GM23338 (cell line): ENCODE data around the gene ZNF106. TPM values are rescaled to one million over a fixed set of nuclear protein-coding genes. Genes with fewer than 3 reads are reported as not detected.

Experiments
- ATAC-seq: fragments of 200-7000 bp; cut with Tn5 transposase; 3 replicates; pipeline ENCODE4 v1.9.1; 2020
- DNase-seq: peaks from one replicate; pipeline ENCODE4 v3.0.0-alpha.2; 2015; ENCODE audit warnings: low spot score
- H2AFZ ChIP-seq: fragments of 200-600 bp; sonication (generic); 2 replicates; pipeline ENCODE4 v1.8.0; 2016; ENCODE audit warnings: antibody characterized with exemption, mild to moderate bottlenecking, moderate library complexity
- H3F3A ChIP-seq: fragments of 200-600 bp; sonication (generic); replicated peaks from 2 replicates; pipeline ENCODE4 v1.8.0; 2017; ENCODE audit warnings: antibody characterized with exemption, mixed run types, low read depth
- H3K27ac ChIP-seq: fragments of 200-600 bp; sonication (generic); 2 replicates; pipeline ENCODE4 v1.6.1; 2016; ENCODE audit warnings: low read depth
- H3K27me3 ChIP-seq: fragments of 200-600 bp; sonication (generic); 2 replicates; pipeline ENCODE4 v1.8.0; 2016; ENCODE audit warnings: mild to moderate bottlenecking, mixed run types, moderate library complexity; ENCODE audit not compliant: insufficient read depth
- H3K36me3 ChIP-seq: fragments of 200-600 bp; sonication (generic); 2 replicates; pipeline ENCODE4 v1.8.0; 2016; ENCODE audit warnings: mild to moderate bottlenecking; ENCODE audit not compliant: insufficient read depth
- H3K4me1 ChIP-seq: fragments of 200-600 bp; sonication (generic); 2 replicates; pipeline ENCODE4 v1.8.0; 2016; ENCODE audit warnings: mild to moderate bottlenecking, moderate library complexity; ENCODE audit not compliant: insufficient read depth
- H3K4me2 ChIP-seq: fragments of 200-600 bp; sonication (generic); 2 replicates; pipeline ENCODE4 v1.7.1; 2017; ENCODE audit warnings: mixed run types
- H3K4me3 ChIP-seq: fragments of 200-600 bp; sonication (generic); 2 replicates; pipeline ENCODE4 v1.6.1; 2016; ENCODE audit warnings: mixed run types
- H3K79me2 ChIP-seq: fragments of 200-600 bp; sonication (generic); replicated peaks from 2 replicates; pipeline ENCODE4 v1.8.0; 2017; ENCODE audit warnings: mild to moderate bottlenecking; ENCODE audit not compliant: insufficient read depth
- H3K9me2 ChIP-seq: fragments of 200-600 bp; sonication (generic); 2 replicates; pipeline ENCODE4 v1.8.0; 2017; ENCODE audit not compliant: insufficient read depth
- H4K20me1 ChIP-seq: fragments of 200-600 bp; sonication (generic); replicated peaks from 2 replicates; pipeline ENCODE4 v1.8.0; 2017; ENCODE audit warnings: mild to moderate bottlenecking; ENCODE audit not compliant: insufficient read depth
- H3K27ac Mint-ChIP-seq: 2 replicates; pipeline ENCODE4 v1.8.0; 2020; ENCODE audit warnings: inconsistent platforms, mild to moderate bottlenecking, moderate library complexity, mixed read lengths
- H3K27me3 Mint-ChIP-seq: 3 replicates; pipeline ENCODE4 v1.8.0; 2022; ENCODE audit warnings: low read depth, mild to moderate bottlenecking, moderate library complexity, mixed read lengths, inconsistent platforms; ENCODE audit not compliant: insufficient read depth, poor library complexity
- H3K36me3 Mint-ChIP-seq: 3 replicates; pipeline ENCODE4 v1.8.0; 2021; ENCODE audit warnings: low read depth, mild to moderate bottlenecking, inconsistent platforms, moderate library complexity, mixed read lengths
- H3K4me1 Mint-ChIP-seq: 3 replicates; pipeline ENCODE4 v1.8.0; 2020; ENCODE audit warnings: mild to moderate bottlenecking, inconsistent platforms, mixed read lengths
- H3K4me3 Mint-ChIP-seq: 3 replicates; pipeline ENCODE4 v1.8.0; 2021; ENCODE audit warnings: moderate library complexity, mild to moderate bottlenecking, inconsistent platforms, mixed read lengths
- H3K9me3 Mint-ChIP-seq: 3 replicates; pipeline ENCODE4 v1.8.0; 2020; ENCODE audit warnings: moderate library complexity, mild to moderate bottlenecking, inconsistent platforms, mixed read lengths
- CREB1 ChIP-seq: fragments of 250-450 bp; sonication (Bioruptor Pico); IDR thresholded peaks from 2 replicates; pipeline ENCODE4 v1.5.0; 2020; ENCODE audit warnings: low read depth, mild to moderate bottlenecking, moderate library complexity
- CTCF ChIP-seq, 2 experiments: fragments of 200-600 bp in 1 of 2; sonication (generic) in 1 of 2; conservative IDR thresholded peaks; 2 replicates each; pipeline versions ENCODE4 v1.5.1 to v1.6.1; 2016 to 2017; ENCODE audit warnings: antibody characterized with exemption in 2 of 2, low read depth in 2 of 2, mild to moderate bottlenecking in 2 of 2, moderate library complexity in 1 of 2
- EZH2 ChIP-seq: fragments of 200-600 bp; sonication (generic); IDR thresholded peaks from one replicate; pipeline ENCODE4 v1.8.0; 2017; ENCODE audit warnings: antibody characterized with exemption, mild to moderate bottlenecking, low read depth; ENCODE audit not compliant: unreplicated experiment
- EZH2phosphoT487 ChIP-seq: fragments of 200-600 bp; sonication (generic); IDR thresholded peaks from one replicate; pipeline ENCODE4 v1.8.1; 2018; ENCODE audit warnings: antibody characterized with exemption; ENCODE audit not compliant: unreplicated experiment
- JUNB ChIP-seq: IDR thresholded peaks from one replicate; pipeline ENCODE4 v1.6.1; 2016; ENCODE audit warnings: antibody characterized with exemption; ENCODE audit not compliant: unreplicated experiment
- NANOG ChIP-seq: IDR thresholded peaks from 2 replicates; pipeline ENCODE4 v1.6.1; 2016; ENCODE audit warnings: antibody characterized with exemption, borderline replicate concordance
- POLR2AphosphoS5 ChIP-seq: IDR thresholded peaks from 2 replicates; pipeline ENCODE4 v1.6.1; 2016; ENCODE audit warnings: antibody characterized with exemption, low read depth
- REST ChIP-seq: IDR thresholded peaks from one replicate; pipeline ENCODE4 v1.6.1; 2018; ENCODE audit warnings: antibody characterized with exemption; ENCODE audit not compliant: unreplicated experiment
- STAT1 ChIP-seq: IDR thresholded peaks from one replicate; pipeline ENCODE4 v1.6.1; 2016; ENCODE audit warnings: antibody characterized with exemption; ENCODE audit not compliant: unreplicated experiment
- ZNF114 ChIP-seq: fragments of 250-450 bp; sonication (Bioruptor Pico); IDR thresholded peaks from 2 replicates; pipeline ENCODE4 v1.5.0; 2020; ENCODE audit warnings: mild to moderate bottlenecking, moderate library complexity
- ZNF331 ChIP-seq: fragments of 250-450 bp; sonication (Bioruptor Pico); IDR thresholded peaks from 2 replicates; pipeline ENCODE4 v1.5.0; 2020; ENCODE audit warnings: low read depth, mild to moderate bottlenecking, moderate library complexity
- ZNF462 ChIP-seq: fragments of 250-450 bp; sonication (Bioruptor Pico); IDR thresholded peaks from 2 replicates; pipeline ENCODE4 v1.5.0; 2020; ENCODE audit warnings: mild to moderate bottlenecking, moderate library complexity
- polyA plus RNA-seq: library from polyadenylated mRNA; unstranded; fragments of >200 nt; fragmentation: Nextera tagmentation; extraction: Ambion mirVana; gene quantifications from 2 replicates; pipeline ENCODE4 v1.2.1, GENCODE V29; 2016
- total RNA-seq: library from RNA; depleted of rRNA; stranded (reverse); fragments of >200 nt; shearing (Covaris generic); gene quantifications from 2 replicates; pipeline ENCODE4 v1.2.3, GENCODE V29; 2014
- TF ChIP-seq, protein P1 (sequence below): IDR thresholded peaks from 2 replicates; pipeline ENCODE4 v1.6.1; 2016; ENCODE audit warnings: antibody characterized with exemption

The ZNF106 gene
- total and polyA plus RNA-seq, 2 experiments from 2014 or later = 48.0 to 53.7 TPM

- H3K27ac Mint-ChIP-seq = no peak overlapping the region
- Histone ChIP-seq H3K79me2 (no peaks in the 10 kb centered on the region), H3K27me3 (no peaks in the 10 kb centered on the region), H4K20me1 (no peaks in the 10 kb centered on the region), H2AFZ (no peak overlapping the region), H3K4me2 (no peak overlapping the region), H3K36me3 (no peaks in the 10 kb centered on the region), H3K4me3 (no peak overlapping the region), H3F3A (no peaks in the 10 kb centered on the region), H3K4me1 (no peaks in the 10 kb centered on the region), H3K27ac (no peak overlapping the region), H3K9me2 (no peaks in the 10 kb centered on the region)
- H3K9me3 Mint-ChIP-seq = no peaks in the 10 kb centered on the region; the same call in 1 of the 3 replicates
- DNase-seq = no peak
- peaks cover 3% of the 10 kb centered on the region for H3K27me3 Mint-ChIP-seq
- no peaks in the 10 kb centered on the region; the same call in 2 of the 3 replicates for H3K36me3 Mint-ChIP-seq
- TF ChIP-seq, protein P1, sequence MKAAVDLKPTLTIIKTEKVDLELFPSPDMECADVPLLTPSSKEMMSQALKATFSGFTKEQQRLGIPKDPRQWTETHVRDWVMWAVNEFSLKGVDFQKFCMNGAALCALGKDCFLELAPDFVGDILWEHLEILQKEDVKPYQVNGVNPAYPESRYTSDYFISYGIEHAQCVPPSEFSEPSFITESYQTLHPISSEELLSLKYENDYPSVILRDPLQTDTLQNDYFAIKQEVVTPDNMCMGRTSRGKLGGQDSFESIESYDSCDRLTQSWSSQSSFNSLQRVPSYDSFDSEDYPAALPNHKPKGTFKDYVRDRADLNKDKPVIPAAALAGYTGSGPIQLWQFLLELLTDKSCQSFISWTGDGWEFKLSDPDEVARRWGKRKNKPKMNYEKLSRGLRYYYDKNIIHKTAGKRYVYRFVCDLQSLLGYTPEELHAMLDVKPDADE = no peak
- no peak for TF ChIP-seq POLR2AphosphoS5
- no peak for TF ChIP-seq JUNB
- no peak for TF ChIP-seq CREB1 (CRISPR knock-in tag)
- TF ChIP-seq NANOG = no peak
- TF ChIP-seq ZNF462 (CRISPR knock-in tag) = no peak
- no peak for TF ChIP-seq ZNF114 (CRISPR knock-in tag)
- TF ChIP-seq REST = no peak
- no peak for TF ChIP-seq STAT1
- no peak for TF ChIP-seq ZNF331
- no peak for TF ChIP-seq CTCF (conservative IDR thresholded peaks at IDR 0.05; ENCODE audit: low read depth in 2 of 2)
- no peak for TF ChIP-seq EZH2phosphoT487
- TF ChIP-seq EZH2 = no peak
- no peak overlapping the region for H3K4me3 Mint-ChIP-seq
- no peaks in the 10 kb centered on the region; the same call in 2 of the 3 replicates for H3K4me1 Mint-ChIP-seq
- no peak for ATAC-seq
Measured at GRCh38 chr15:42401544-42402454, 89.1 kb downstream of the ZNF106 start.
